Erythroblast (primary cell): Measurements from ENCODE around the gene SNX24.

Experiments used
- GATA1 ChIP-seq: IDR thresholded peaks from 2 replicates; pipeline ENCODE4 v1.6.1; 2011; ENCODE audit warnings: low read depth, mild to moderate bottlenecking, control low read depth, low read length, moderate library complexity
- POLR2A ChIP-seq: IDR thresholded peaks from 2 replicates; pipeline ENCODE4 v1.6.1; 2011; ENCODE audit warnings: mild to moderate bottlenecking, low read length

DNA sequence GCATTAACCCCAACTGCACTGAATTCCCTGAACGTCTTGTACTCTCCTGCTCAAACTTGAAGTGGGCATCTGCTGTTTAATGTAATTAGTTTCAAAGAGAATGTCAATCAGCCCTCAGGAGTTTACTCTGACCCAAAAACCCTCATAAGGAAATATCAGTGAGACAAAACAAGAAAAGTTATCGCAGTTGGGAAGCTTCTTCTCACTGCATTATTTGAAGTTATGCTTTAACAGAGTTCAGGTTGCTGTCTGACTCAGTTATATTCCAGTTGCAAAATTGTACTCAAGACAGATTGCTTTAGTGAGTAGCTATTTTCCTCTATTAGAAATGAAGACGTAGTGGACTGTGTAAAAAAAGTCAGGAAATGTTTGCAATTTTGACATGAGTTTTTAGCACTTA is 139.0 kb downstream of the SNX24 start:
- TF ChIP-seq POLR2A (no peak), GATA1 (no peak)
